RWPE2 (cell line): ENCODE data around the gene PXMP4.

ENCODE experiments used
- ATAC-seq: fragments of 200-7000 bp; cut with Tn5 transposase; 3 replicates; pipeline ENCODE4 v1.9.1; 2021; ENCODE audit warnings: low read depth
- DNase-seq: peaks from one replicate; pipeline ENCODE4 v3.0.0-alpha.2; 2020; ENCODE audit warnings: low spot score
- H3K27ac ChIP-seq: fragments of 450-650 bp; 2 replicates; pipeline ENCODE4 v1.5.1; 2017; ENCODE audit warnings: mild to moderate bottlenecking; ENCODE audit not compliant: poor library complexity, severe bottlenecking
- H3K27me3 ChIP-seq: fragments of 250-450 bp; sonication (Bioruptor Pico); 2 replicates; pipeline ENCODE4 v1.5.1; 2021; ENCODE audit warnings: mild to moderate bottlenecking, moderate library complexity; ENCODE audit not compliant: insufficient read depth, poor library complexity, severe bottlenecking
- H3K36me3 ChIP-seq: fragments of 250-450 bp; sonication (Bioruptor Pico); 2 replicates; pipeline ENCODE4 v1.5.1; 2020; ENCODE audit warnings: low read depth, mild to moderate bottlenecking, moderate library complexity
- H3K4me1 ChIP-seq: fragments of 250-450 bp; sonication (Bioruptor Pico); 2 replicates; pipeline ENCODE4 v1.5.1; 2021; ENCODE audit warnings: mild to moderate bottlenecking, moderate library complexity; ENCODE audit not compliant: insufficient read depth, poor library complexity, severe bottlenecking
- H3K4me3 ChIP-seq: fragments of 250-450 bp; sonication (Bioruptor Pico); 2 replicates; pipeline ENCODE4 v1.5.1; 2021; ENCODE audit warnings: mild to moderate bottlenecking, moderate library complexity; ENCODE audit not compliant: severe bottlenecking
- H3K9me3 ChIP-seq: fragments of 250-450 bp; sonication (Bioruptor Pico); 2 replicates; pipeline ENCODE4 v1.5.1; 2021; ENCODE audit warnings: mild to moderate bottlenecking, moderate library complexity; ENCODE audit not compliant: severe bottlenecking
- CTCF ChIP-seq: fragments of 450-650 bp; IDR thresholded peaks from one replicate; pipeline ENCODE4 v1.5.1; 2017; ENCODE audit warnings: mild to moderate bottlenecking, moderate library complexity; ENCODE audit not compliant: poor library complexity, severe bottlenecking

Gene PXMP4

GRCh38 chr20:33656783-33657703 lies 63.1 kb downstream of the PXMP4 start:
- ATAC-seq, result no peak
- no peak overlapping the region for H3K27ac ChIP-seq
- DNase-seq, result no peak
- H3K4me1 ChIP-seq, result no peaks in the 10 kb centered on the region
- H3K4me3 ChIP-seq, result no peak overlapping the region
- H3K36me3 ChIP-seq, result no peaks in the 10 kb centered on the region
- no peaks in the 10 kb centered on the region for H3K27me3 ChIP-seq
- H3K9me3 ChIP-seq, result no peaks in the 10 kb centered on the region
- TF ChIP-seq CTCF, result no peak

GRCh38 chr20:33656010-33656782 lies 63.9 kb downstream of the PXMP4 start:
- no peak for ATAC-seq
- no peaks in the 10 kb centered on the region for H3K27me3 ChIP-seq
- DNase-seq, result no peak
- no peak overlapping the region for H3K27ac ChIP-seq
- TF ChIP-seq CTCF, result no peak
- H3K4me3 ChIP-seq, result no peak overlapping the region
- no peaks in the 10 kb centered on the region for H3K9me3 ChIP-seq
- H3K36me3 ChIP-seq, result no peaks in the 10 kb centered on the region
- no peaks in the 10 kb centered on the region for H3K4me1 ChIP-seq

- no peaks in the 10 kb centered on the region for H3K27me3 ChIP-seq
- H3K36me3 ChIP-seq, result no peaks in the 10 kb centered on the region
- H3K4me1 ChIP-seq, result no peaks in the 10 kb centered on the region
- no peak for TF ChIP-seq CTCF
- H3K27ac ChIP-seq, result no peak overlapping the region
- H3K4me3 ChIP-seq, result no peak overlapping the region
- DNase-seq (no peak), ATAC-seq (no peak)
- H3K9me3 ChIP-seq, result no peaks in the 10 kb centered on the region
Measured at GRCh38 chr20:33655164-33655563, 64.9 kb downstream of the PXMP4 start.

GRCh38 chr20:33654680-33655161 lies 65.4 kb downstream of the PXMP4 start:
- ATAC-seq, result no peak

More at GRCh38 chr20:33654680-33655161, 65.4 kb downstream of the PXMP4 start:
- no peak for TF ChIP-seq CTCF
- Histone ChIP-seq H3K27me3 (no peaks in the 10 kb centered on the region), H3K4me3 (no peak overlapping the region), H3K4me1 (no peaks in the 10 kb centered on the region), H3K27ac (no peak overlapping the region), H3K36me3 (no peaks in the 10 kb centered on the region), H3K9me3 (no peaks in the 10 kb centered on the region)
- no peak for DNase-seq
